Testis (tissue), 3 donors: ENCODE results near the gene MYBPC3. TPM values are rescaled to one million over a fixed set of nuclear protein-coding genes. Genes with fewer than 3 reads are reported as not detected.
A peak's percentile ranks its signal among the peaks of the same experiment; 100 is the strongest.

ENCODE experiments used
- DNase-seq: peaks from one replicate; pipeline ENCODE4 v3.0.0-alpha.2; 2019
- H3K27ac ChIP-seq, 2 donors: fragments of 200-600 bp; sonication (generic); one replicate each; pipeline ENCODE4 v1.5.1; 2019
- H3K27me3 ChIP-seq: fragments of 200-600 bp; sonication (generic); one replicate; pipeline ENCODE4 v1.5.1; 2019
- H3K36me3 ChIP-seq: fragments of 200-600 bp; sonication (generic); one replicate; pipeline ENCODE4 v1.5.1; 2017; ENCODE audit warnings: low read depth; ENCODE audit errors: missing control alignments
- H3K4me1 ChIP-seq: fragments of 200-600 bp; sonication (generic); one replicate; pipeline ENCODE4 v1.5.1; 2019
- H3K4me3 ChIP-seq, 2 donors: fragments of 200-600 bp; sonication (generic); one replicate each; pipeline ENCODE4 v1.5.1; 2017 to 2019
- H3K9me3 ChIP-seq: fragments of 200-600 bp; sonication (generic); one replicate; pipeline ENCODE4 v1.5.1; 2017
- CTCF ChIP-seq, 3 experiments: fragments of 450-650 bp in 2 of 3; fragments of 200-600 bp in 1 of 3; sonication (generic) in 1 of 3; IDR thresholded peaks; one replicate each; pipeline ENCODE4 v1.5.1; 2016 to 2019; ENCODE audit warnings: antibody characterized with exemption in 3 of 3, mild to moderate bottlenecking in 2 of 3, moderate library complexity in 1 of 3
- POLR2A ChIP-seq: fragments of 450-650 bp; IDR thresholded peaks from one replicate; pipeline ENCODE4 v1.6.1; 2017; ENCODE audit warnings: antibody characterized with exemption, mild to moderate bottlenecking, moderate library complexity
- WGBS, 2 donors: methylation state at CpG; one replicate each; pipeline ENCODE4 v1.1.5; 2018; 5-methylcytosine and 5-hydroxymethylcytosine counted together
- intact Hi-C: fragments of 100-400 bp; cut with DNase I; formaldehyde crosslinking; loops from one replicate; pipeline ENCODE4 v1.15.1; 2023; ENCODE audit warnings: low total_unique reads
- polyA plus RNA-seq: library from polyadenylated mRNA; stranded (reverse); fragments of 350-450 nt; fragmentation: Illumina TruSeq; extraction: RNeasy Lipid Tissue Mini Kit (QIAGEN cat#74804); gene quantifications from one replicate; pipeline ENCODE4 v1.2.3, GENCODE V29; 2014; ENCODE audit warnings: low read depth, low replicate concordance; ENCODE audit not compliant: insufficient read depth
- total RNA-seq, 2 donors: library from RNA; depleted of rRNA; stranded (reverse); fragments of >200 nt; gene quantifications; one replicate each; pipeline ENCODE4 v1.2.3, GENCODE V29; 2016

MYBPC3 gene
- total and polyA plus RNA-seq, 3 donors from 2014 or later = 0.68 to 1.7 (median 0.79) TPM

DNA sequence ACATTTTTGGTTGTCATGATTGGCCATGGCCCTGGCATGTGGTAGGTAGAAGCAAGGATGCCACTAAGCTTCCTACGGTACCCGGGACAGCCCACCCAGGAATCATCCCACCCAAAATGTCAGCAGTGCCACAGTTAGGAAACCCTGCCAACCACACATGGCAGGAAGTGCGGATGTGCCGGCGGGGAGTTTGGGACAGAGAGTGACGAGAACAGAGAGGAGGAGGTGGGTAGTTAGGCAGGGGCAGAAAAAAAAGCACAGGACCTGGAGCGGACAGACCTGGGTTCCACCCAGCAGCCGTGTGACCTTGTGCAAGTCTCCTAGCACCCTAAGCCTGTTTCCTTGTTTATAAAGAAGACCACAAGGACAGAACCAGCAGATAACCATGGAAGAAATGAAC, 22.5 kb upstream of the MYBPC3 start:
- no peak for TF ChIP-seq CTCF (IDR thresholded peaks at IDR 0.05)
- no peak for TF ChIP-seq POLR2A
- Histone ChIP-seq H3K4me1 (no peaks in the 10 kb centered on the region), H3K27ac (no peak overlapping the region), H3K27me3 (no peaks in the 10 kb centered on the region), H3K36me3 (no peaks in the 10 kb centered on the region), H3K4me3 (no peak overlapping the region), H3K9me3 (no peaks in the 10 kb centered on the region)
- 89% methylated on average over 8 of the region's 8 CpGs for WGBS, 2 donors
- no peak for DNase-seq
- intact Hi-C loops = loop anchor here (10.0 kb wide), 1 partner anchor 80 kb away; no protein-coding TSS in a partner anchor

DNA sequence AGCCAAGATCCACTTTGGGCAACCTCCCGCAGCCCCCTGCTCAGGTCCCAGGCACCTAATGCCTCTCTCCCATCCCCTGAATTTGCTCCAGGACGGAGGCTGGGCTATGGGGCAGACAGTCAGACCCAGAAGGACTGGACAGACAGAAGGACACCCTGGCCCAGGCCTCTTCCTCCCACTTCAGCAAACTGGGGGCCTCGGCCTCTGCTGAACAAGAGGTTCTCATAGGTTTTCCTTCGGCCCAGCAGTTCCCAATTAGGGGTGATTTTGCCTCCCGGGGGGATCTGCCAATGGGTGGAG, 22.2 kb upstream of the MYBPC3 start:
- TF ChIP-seq CTCF (IDR thresholded peaks at IDR 0.05) (no peak), POLR2A (no peak)
- Histone ChIP-seq H3K27ac (no peak overlapping the region), H3K4me1 (no peaks in the 10 kb centered on the region), H3K9me3 (no peaks in the 10 kb centered on the region), H3K4me3 (no peak overlapping the region), H3K27me3 (no peaks in the 10 kb centered on the region), H3K36me3 (no peaks in the 10 kb centered on the region)
- intact Hi-C loops = loop anchor here (10.0 kb wide), 1 partner anchor 80 kb away; no protein-coding TSS in a partner anchor
- DNase-seq = no peak
- WGBS, 2 donors = 85% methylated on average over 3 to 5 of the region's 5 CpGs

DNA sequence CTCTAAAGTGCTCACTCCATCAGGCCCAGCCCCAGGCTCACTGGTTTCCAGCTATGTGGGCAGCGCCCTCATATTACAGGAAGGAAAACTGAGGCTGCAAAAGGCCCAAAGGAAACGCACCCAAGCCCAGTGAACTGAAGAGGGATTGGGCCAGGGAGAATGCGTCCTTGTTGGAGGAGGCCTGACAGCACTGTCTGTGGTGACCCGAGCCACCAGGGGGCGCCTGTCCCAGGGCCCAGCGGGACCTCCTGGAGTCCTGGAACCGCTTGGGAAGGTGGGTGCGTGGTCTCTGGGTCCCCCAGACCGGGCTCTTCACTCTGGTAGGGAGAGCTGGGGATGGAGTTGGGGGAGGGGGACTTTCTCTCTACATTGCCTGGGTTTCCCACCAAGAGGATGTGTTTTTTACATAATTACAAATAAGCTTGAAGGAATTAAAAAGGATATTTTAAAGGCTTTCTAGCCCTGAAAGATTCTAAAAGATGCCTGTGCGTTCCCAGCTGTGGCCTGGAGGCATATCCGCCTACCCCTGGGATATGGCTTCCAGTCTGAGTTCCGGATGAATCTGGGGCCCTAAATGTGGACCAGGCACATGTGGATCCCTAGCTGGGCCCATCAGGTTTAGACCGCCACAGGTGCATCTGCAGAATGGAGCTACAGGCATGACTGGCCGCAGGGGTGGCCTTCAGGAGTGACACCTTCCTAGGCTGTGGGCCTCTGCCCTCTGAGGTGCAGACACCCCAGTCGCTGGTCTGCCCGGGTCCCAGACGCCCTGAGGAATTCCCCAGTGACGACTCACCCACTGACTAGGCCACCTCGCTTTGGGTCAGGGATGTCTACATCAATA, 21.6 kb upstream of the MYBPC3 start:
- H3K27me3 ChIP-seq = no peaks in the 10 kb centered on the region
- no peaks in the 10 kb centered on the region for H3K9me3 ChIP-seq
- no peak overlapping the region for H3K4me3 ChIP-seq
- no peaks in the 10 kb centered on the region for H3K4me1 ChIP-seq
- H3K36me3 ChIP-seq = no peaks in the 10 kb centered on the region
- 43 to 58% methylated on average over 13 to 19 of the region's 19 CpGs for WGBS, 2 donors
- TF ChIP-seq POLR2A (no peak), CTCF (IDR thresholded peaks at IDR 0.05) (peak; percentile 78 to 89 (median 88))
- DNase-seq = peak; percentile 89
- H3K27ac ChIP-seq = no peak overlapping the region
- intact Hi-C loops = loop anchor here (10.0 kb wide), 1 partner anchor 81 kb away; no protein-coding TSS in a partner anchor

DNA sequence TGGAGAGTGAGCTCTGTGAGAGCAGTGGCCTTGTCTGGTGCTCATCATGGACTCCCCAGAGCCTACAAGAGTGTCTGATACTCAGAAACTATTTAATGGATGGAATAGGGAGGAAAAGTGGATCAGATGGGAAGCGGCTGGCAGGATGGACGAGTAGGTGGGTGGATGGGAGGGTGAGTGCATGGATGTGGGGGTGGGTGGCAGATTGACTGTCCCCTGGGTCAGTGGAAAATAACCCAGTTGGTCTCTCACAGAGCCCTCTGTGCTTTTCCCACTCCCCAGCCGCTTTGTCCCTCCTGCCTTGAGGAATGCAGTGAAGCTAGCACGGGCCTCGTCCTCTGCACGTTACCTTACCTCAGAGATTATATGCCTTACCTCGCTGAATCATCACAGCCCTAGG, 19.9 kb upstream of the MYBPC3 start:
- Histone ChIP-seq H3K27me3 (no peaks in the 10 kb centered on the region), H3K4me1 (no peaks in the 10 kb centered on the region), H3K4me3 (no peak overlapping the region), H3K36me3 (no peaks in the 10 kb centered on the region), H3K27ac (no peak overlapping the region), H3K9me3 (no peaks in the 10 kb centered on the region)
- no peak for TF ChIP-seq POLR2A
- TF ChIP-seq CTCF (IDR thresholded peaks at IDR 0.05) = no peak
- DNase-seq = no peak
- WGBS, 2 donors = 83 to 86% methylated on average over 7 of the region's 7 CpGs
- intact Hi-C loops = loop anchor here (10.0 kb wide), 1 partner anchor 82 kb away; no protein-coding TSS in a partner anchor
